Measurements from ENCODE around the gene SDF4.

DNA sequence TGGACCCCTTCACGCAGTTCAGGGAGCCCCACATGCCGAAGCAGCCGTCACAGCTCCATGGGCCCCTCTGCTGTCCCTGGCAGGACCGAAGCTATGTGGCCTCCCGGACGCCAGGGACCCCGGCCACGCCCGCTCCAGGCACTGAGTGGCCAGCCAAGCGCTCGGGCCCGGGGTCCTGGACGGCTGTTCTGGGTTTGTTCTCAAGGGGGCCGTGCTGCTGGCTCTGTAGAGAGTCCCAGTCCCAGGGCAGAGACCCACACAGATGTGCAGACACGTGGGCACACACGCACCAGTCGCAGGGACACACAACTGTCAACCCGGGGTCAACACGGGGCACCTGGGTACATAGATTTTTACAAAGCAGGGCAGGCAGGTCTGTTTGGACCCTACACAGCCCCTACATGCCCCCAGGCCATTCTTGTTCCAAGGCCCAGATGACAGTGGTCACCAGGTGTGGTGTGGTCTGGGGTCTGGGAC lies 6.9 kb upstream of the SDF4 start:
- TF ChIP-seq CTCF (IDR thresholded peaks at IDR 0.05; ENCODE audit: low read depth, low read length): no peak
- no peak for TF ChIP-seq EZH2phosphoT487 (IDR thresholded peaks at IDR 0.05; ENCODE audit: low read depth)

All from OCI-LY3 (cell line).